GM12872 (cell line): ENCODE data around the gene CXCL3.

Experiments
- TF ChIP-seq, protein P1 (sequence below): IDR thresholded peaks from 3 replicates; pipeline ENCODE4 v1.5.1; 2011; ENCODE audit warnings: low read depth, mild to moderate bottlenecking, low read length, moderate library complexity; ENCODE audit not compliant: insufficient read depth

Gene CXCL3

GRCh38 chr4:74059161-74059829 lies 20.8 kb upstream of the CXCL3 start:
- TF ChIP-seq, protein P1, sequence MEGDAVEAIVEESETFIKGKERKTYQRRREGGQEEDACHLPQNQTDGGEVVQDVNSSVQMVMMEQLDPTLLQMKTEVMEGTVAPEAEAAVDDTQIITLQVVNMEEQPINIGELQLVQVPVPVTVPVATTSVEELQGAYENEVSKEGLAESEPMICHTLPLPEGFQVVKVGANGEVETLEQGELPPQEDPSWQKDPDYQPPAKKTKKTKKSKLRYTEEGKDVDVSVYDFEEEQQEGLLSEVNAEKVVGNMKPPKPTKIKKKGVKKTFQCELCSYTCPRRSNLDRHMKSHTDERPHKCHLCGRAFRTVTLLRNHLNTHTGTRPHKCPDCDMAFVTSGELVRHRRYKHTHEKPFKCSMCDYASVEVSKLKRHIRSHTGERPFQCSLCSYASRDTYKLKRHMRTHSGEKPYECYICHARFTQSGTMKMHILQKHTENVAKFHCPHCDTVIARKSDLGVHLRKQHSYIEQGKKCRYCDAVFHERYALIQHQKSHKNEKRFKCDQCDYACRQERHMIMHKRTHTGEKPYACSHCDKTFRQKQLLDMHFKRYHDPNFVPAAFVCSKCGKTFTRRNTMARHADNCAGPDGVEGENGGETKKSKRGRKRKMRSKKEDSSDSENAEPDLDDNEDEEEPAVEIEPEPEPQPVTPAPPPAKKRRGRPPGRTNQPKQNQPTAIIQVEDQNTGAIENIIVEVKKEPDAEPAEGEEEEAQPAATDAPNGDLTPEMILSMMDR, result no peak

DNA sequence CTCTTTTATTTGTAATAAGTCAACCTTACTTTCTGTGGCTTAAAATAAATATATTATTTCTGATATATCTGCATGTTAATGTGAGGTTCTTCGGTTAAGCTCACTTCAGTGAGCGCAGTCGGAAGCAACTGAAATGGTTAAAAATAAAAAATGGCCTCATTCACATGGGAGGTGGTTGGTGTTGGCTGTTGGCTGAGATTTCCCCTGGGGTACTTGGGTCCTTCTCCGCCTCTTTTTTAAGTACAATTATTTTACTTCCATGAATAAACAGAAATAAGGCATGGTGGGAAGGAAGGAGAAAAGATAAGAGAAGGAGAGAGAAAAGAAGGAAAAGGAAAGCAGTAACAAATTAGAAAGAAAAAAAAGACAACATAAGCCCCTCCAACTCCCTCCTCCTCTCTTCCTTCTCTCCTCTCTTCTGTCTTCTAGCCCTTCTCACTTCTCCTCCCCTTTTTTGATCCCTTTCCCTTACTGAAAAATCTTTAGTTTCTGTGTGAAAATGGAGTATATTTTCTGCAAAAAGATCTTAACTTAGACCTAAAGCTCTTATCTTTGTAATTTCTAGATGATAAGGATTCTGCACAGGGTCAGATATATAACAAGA lies 19.7 kb upstream of the CXCL3 start:
- TF ChIP-seq, protein P1, result no peak

GRCh38 chr4:74057588-74057987 lies 19.1 kb upstream of the CXCL3 start:
- TF ChIP-seq, protein P1, result no peak

GRCh38 chr4:74056858-74057562 lies 18.5 kb upstream of the CXCL3 start:
- TF ChIP-seq, protein P1, result no peak

GRCh38 chr4:74056114-74056857 lies 17.8 kb upstream of the CXCL3 start:
- TF ChIP-seq, protein P1, result no peak

GRCh38 chr4:74055498-74055897 lies 17.0 kb upstream of the CXCL3 start:
- TF ChIP-seq, protein P1, result no peak

DNA sequence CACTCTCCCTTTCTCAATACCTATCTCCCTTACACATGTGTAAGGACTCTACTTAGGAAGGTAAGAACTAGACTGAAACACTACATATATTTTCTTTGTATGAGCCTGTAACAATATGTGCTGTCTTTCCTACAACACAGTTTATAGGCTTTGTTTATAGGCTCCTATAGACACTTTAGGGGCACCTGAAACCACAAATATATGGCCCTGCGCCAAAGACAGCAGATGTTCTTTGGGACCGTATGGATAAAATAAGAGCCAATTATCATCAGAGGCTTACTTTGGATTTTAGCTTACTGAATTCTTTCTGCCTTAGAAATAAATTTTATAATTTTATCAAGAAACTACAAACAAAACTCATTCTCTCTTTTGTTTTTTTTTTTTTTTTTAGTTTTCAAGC lies 16.6 kb upstream of the CXCL3 start:
- TF ChIP-seq, protein P1, result no peak
